ENCODE measurements around the gene TMED7.

DNA sequence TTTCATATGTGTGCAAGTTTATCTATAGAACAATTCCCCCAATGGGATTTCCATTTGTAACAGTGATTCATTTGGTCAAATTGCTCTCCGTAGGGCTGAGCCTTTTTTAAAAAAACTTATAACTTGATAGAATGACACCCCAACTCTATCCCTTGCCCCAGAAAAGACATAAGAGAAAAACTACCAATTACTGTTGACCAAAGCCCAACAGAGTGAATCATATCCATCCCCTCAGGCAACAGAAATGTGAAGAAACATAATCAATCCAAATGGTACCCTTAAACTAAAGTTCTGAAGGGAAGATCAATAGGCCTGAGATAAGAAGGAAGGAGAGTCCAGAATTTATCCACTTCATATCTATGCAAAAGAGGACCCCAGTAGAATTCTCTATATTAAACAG lies 41.3 kb downstream of the TMED7 start:
- no peak for TF ChIP-seq POLR2A (IDR thresholded peaks at IDR 0.05)
- TF ChIP-seq, protein P1, sequence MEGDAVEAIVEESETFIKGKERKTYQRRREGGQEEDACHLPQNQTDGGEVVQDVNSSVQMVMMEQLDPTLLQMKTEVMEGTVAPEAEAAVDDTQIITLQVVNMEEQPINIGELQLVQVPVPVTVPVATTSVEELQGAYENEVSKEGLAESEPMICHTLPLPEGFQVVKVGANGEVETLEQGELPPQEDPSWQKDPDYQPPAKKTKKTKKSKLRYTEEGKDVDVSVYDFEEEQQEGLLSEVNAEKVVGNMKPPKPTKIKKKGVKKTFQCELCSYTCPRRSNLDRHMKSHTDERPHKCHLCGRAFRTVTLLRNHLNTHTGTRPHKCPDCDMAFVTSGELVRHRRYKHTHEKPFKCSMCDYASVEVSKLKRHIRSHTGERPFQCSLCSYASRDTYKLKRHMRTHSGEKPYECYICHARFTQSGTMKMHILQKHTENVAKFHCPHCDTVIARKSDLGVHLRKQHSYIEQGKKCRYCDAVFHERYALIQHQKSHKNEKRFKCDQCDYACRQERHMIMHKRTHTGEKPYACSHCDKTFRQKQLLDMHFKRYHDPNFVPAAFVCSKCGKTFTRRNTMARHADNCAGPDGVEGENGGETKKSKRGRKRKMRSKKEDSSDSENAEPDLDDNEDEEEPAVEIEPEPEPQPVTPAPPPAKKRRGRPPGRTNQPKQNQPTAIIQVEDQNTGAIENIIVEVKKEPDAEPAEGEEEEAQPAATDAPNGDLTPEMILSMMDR (IDR thresholded peaks at IDR 0.05), result no peak

Data from heart left ventricle (tissue), 13 donors.